ENCODE measurements around the gene KRTAP4-6.
"Not testable (repeated sequence)": the region's sequence is repeated elsewhere in the genome, so short reads cannot be mapped to it uniquely, and the experiment has no call there.

KRTAP4-6 gene

DNA sequence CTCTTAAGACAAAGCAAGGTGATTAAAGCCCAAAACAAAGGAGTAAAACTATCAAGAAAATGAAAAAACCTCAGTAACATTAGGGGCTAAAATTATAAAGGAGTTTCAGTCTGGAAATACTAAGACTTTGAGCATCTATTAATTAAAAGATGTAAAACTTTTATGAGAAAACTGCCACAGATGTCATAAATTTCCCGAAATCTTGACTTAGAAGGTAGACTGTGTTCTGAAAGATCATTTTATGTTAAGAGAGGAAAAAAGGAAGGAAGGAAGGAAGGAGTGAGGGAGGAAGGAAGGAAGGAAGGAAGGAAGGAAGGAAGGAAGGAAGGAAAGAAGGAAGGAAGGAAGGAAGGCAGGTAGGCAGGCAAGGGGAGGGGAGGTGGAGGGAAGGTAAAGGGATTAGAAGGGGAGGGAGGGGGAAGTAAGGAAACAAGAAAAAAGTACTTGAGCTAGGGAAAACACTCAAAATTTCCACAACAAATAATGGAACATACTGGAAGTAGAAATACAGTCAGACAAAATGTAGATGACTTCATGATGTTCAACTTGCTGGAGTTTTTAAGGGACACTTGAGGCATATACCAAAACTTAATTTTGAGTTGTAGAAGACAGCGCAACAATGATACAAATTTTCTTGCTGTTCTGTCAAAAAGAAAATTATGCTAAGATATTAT, 7.3 kb upstream of the KRTAP4-6 start:
- DNase-seq (ENCODE audit: low read depth in 1 of 2, low spot score in 1 of 2) = no peak

DNA sequence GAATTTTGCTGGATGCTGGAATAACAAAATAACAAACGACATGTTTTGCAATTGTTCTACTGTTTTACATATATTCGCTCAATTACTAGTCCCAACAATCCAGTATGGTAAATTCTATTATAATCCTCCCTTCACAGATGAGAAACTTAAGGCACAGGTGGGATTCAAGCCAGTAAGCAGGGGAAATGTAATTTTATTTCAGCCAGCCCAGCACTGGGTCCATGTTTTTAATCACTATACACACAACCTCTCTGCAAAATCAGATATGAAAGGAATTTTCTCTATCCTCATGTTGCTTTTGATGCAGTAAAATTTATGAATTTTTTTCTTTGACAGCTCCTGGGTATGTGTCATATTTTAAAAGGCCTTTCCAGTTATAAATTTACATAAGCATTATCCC, 4.9 kb upstream of the KRTAP4-6 start:
- no peak for DNase-seq (ENCODE audit: low read depth in 1 of 2, low spot score in 1 of 2)

DNA sequence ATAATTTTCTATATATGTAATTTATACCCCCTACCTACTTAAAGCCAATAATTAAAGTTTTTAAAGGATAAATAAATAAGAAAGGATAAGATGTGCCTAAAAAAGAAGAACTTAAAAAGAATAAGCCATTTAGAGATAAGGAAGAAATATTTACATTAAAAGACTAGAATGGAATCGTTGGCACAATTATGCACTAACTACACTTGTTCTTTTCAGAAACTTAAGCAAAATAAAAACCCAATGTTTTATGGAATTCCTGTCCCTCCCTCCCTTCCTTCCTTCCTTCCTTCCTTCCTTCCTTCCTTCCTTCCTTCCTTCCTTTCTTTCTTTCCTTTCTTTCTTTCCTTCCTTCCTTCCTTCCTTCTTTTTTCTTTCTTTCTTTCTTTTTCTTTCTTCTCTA, 4.5 kb upstream of the KRTAP4-6 start:
- DNase-seq (ENCODE audit: low read depth in 1 of 2, low spot score in 1 of 2) = no peak

DNA sequence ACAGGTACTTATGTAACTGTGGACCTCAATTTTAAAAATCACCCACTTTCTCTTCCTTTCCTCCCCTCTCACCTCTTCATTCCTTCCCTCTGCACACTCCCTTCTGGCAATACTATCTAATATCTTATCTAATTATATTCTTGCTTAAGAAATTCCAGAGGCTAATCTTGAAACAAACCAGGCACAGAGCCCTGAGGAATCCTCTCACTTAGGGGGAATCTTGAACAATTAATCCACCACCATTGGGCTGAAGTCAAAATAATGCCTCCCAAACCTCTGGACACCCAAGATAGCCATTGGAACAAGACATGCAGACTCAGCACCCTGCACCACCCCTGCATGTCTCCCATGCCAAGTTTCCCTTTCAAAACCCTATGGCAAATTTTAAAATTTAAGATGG, 1.0 kb upstream of the KRTAP4-6 start:
- no peak for DNase-seq (ENCODE audit: low read depth in 1 of 2, low spot score in 1 of 2)

DNA sequence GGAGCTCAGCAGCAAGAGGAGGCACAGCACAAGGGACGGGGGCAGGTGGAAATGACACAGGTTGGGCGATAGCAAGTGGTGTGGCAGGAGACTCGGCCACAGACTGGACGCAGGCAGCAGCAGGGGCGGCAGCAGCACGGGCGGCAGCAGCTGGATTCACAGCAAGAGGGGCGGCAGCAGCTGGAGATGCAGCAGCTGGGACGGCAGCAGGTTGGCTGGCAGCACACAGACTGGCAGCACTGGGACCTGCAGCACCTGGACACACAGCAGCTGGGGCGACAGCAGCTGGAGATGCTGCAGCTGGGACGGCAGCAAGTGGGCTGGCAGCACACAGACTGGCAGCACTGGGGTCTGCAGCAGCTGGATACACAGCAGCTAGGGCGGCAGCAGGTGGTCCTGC, 479 bp downstream of the KRTAP4-6 start:
- DNase-seq (ENCODE audit: low read depth in 1 of 2, low spot score in 1 of 2) = not testable (repeated sequence)

DNA sequence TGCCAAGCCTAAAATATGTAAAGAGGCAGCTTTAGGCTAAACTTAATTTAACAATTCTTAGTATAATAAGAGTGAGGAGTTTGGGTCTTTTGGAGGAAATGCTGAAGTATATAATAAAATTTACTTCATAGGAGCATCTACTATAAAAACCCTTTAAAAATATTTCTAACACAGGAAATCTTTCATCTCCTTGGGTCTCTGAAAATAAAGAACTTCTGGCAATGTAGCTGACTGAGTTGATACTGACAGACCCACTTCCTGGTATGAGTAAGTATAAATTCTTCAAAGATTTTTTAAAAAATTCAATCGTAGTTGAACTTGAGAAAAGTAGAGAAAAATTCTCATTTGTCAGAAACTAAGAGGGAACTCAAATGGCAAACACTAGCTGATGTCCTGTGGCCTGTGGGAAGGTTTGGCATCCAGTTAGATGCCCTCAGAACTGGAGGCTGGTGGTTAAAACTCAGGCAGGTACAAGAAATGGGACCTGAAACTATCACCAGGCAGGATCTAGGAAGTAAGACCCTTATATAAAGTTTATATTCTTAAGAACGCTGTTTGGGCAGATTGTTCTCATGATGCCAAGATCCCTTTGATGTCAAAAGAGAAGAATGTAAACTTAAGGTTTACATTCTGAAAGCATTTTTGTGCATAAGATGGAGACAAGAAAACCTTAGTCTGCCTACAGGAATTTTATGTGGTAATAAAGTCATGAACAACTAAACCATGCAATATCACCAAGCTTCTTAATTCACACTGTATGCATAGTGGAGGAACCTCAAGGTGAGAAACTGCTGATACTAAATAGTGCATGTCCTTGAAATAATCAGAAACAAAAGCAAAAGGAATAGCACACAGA, 6.2 kb downstream of the KRTAP4-6 start:
- DNase-seq (ENCODE audit: low read depth in 1 of 2, low spot score in 1 of 2) = no peak

DNA sequence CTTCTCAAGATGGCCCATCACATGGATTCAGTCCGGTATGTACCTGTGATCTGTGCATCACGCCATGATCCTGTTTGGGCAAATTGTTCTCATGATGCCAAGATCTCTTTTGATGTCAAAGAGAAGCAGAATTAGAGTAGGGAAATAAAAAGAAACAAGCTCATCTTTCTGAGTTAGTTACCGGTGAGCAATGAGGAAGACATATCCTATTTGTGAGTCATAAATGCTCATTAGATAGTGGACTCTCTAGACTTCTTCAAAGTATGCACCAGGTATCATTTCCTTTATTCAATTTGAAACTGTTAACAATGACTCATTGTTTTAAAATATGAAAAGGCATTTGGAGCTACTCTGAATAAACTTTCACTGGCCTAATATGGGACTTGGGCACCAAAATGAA, 8.4 kb downstream of the KRTAP4-6 start:
- DNase-seq (ENCODE audit: low read depth in 1 of 2, low spot score in 1 of 2) = no peak

DNA sequence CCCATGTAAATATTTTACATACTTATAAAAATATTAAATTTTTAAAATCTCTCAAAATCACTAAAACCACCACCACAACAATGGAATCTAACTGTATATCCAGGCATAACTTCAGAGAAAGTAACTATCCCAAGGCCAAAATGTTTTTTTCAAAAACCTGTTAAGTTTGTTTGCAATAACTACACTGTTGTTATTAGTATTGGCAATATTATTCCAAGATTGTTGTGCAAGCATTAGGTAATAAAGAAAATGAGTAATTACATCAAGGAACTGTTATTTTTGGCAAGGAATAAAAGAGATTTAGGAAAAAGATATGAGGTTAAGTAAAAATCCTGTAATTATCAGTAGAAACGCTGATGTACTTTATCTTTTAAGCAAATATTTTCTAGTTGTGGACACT, 13.0 kb downstream of the KRTAP4-6 start:
- DNase-seq (ENCODE audit: low read depth in 1 of 2, low spot score in 1 of 2) = no peak

DNA sequence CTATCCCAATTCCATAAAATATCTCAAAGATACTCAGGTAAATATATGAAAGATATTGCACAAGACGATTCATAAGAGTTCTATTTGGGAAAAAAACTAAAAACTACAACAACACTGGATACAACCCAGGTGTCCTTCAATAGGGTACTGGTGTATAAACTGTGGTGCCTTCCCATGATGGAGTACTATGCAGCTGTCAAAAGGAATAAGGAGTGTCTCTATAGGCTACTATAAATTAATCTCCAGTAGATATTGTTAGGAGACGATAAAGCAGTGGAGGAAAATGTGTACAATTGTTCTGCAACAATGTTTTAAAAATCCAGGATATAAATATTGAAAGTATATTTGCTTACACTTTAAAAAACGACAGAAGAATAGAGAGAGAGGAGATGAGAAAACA, 13.9 kb downstream of the KRTAP4-6 start:
- no peak for DNase-seq (ENCODE audit: low read depth in 1 of 2, low spot score in 1 of 2)

DNA sequence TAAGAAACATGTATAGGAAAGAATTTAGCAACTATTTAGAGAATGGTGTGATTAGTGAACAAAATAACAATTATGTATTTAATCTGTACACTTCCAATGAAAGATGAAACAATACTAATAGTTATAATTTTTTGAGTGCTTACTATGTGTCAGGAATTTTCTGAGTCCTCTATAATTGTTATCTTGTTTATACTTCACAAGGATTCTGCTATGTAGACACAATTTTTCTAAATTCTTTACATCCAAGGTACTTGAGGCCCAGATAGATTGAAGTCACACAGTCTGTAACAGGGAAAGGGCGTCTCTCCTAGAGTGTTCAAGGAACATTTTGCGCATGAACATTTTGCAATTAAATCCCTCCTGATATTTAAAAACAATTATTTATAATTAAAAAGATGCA, 15.3 kb downstream of the KRTAP4-6 start:
- DNase-seq (ENCODE audit: low read depth in 1 of 2, low spot score in 1 of 2) = no peak

DNA sequence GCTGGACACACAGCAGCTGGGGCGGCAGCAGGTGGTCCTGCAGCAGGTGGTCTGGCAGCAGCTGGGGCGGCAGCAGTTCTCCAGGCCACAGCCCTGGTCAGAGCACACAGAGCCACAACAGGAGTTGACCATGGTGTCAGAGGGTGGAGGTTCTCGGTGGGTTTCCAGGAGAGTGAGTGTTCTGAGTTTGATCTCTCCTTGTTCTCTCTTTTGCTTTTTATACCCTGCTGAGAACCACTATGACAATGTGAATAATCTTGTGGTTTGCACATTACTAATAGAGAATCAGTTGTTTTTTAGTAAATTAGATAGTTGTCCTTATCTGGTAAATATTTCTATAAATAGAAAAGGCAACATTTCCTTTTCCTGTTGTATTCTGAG, 16.4 kb downstream of the KRTAP4-6 start, which contains the start of gene KRTAP4-12:
Gene KRTAP4-12, minus strand, starts transcription at position 192 of the 381 bp plus-strand sequence. Its CDS starts 60 bp downstream, at position 132.
- not testable (repeated sequence) for DNase-seq (ENCODE audit: low read depth in 1 of 2, low spot score in 1 of 2)

DNA sequence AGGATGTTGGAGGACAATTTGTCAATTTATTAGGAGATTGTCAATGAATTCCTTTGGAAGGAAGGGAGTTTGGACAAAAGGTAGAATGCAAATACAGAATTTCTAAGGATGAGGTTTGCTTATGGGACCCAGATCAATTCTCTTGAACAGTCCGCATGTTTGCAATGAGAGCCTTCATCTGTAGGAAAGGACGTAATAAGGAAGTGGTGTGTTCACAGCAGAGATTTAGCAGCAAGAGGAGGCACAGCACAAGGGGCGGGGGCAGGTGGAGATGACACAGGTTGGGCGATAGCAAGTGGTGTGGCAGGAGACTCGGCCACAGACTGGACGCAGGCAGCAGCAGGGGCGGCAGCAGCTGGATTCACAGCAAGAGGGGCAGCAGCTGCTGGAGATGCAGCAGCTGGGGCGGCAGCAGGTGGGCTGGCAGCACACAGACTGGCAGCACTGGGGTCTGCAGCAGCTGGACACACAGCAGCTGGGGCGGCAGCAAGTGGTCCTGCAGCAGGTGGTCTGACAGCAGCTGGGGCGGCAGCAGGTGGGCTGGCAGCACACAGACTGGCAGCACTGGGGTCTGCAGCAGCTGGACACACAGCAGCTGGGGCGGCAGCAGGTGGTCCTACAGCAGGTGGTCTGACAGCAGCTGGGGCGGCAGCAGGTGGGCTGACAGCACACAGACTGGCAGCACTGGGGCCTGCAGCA, 16.9 kb downstream of the KRTAP4-6 start:
- not testable (repeated sequence) for DNase-seq (ENCODE audit: low read depth in 1 of 2, low spot score in 1 of 2)

DNA sequence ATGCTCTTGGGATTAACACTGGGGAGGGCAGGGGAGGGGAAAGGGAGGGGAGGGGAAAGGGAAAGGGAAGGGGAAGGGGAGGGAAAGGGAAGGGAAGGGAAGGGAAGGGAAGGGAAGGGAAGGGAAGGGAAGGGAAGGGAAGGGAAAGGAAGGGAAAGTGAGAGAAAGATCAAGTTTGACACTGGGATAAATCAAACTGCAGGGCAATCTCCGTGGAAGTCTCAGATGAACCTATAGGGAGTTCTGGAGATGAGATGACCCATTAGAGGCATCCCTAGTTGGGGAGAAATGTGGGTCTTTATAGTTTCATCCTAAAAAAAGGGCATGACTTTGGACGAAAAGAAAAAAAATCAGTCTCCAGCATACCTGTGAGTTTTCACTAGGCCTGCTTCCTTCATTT, 18.6 kb downstream of the KRTAP4-6 start:
- DNase-seq (ENCODE audit: low read depth in 1 of 2, low spot score in 1 of 2) = no peak

DNA sequence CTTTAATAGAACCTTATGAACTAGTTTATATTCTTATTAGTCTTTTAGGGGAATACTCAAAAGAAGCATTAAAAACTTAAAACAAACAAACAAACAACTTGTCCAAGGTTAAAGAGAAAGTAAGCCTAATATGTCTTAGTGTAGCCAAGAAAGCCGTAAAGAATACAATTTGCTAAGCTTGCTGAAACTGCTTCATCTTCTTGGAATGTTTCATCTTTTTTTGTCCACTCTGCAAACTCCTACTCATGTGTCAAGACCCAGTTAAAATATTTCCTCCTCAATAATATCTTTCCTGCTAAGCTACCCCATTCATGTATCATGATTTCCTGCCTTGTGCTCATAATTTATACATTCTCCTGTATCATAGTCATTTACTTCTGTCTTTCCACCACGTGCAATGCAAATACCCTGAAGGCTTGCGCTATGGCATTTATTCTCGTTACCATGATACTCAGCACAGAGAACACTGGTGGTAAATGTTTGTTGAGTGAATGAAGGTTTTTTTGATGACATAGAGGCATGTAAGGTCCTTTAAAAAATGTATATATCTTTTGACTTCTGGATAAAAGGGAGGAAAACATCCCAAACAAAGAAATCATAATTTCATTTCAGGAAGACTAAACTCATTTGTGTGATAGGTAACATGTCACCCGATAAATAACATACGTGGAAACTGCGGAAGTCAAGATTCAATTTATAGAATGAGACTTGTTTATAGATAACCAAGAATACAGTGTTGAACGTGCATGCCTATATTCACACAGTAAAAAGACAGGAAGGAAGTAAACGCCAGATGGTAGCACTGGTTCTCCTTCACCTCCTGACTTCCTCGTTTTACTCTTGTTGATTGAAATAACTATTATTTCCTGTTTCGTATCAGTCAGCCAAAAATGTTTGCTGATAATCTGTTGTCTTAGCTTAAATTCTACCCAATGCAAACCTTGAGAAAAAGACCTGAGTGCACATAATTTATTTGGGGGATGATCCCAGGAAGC, 20.4 kb downstream of the KRTAP4-6 start:
- DNase-seq (ENCODE audit: low read depth in 1 of 2, low spot score in 1 of 2) = not testable (repeated sequence)

DNA sequence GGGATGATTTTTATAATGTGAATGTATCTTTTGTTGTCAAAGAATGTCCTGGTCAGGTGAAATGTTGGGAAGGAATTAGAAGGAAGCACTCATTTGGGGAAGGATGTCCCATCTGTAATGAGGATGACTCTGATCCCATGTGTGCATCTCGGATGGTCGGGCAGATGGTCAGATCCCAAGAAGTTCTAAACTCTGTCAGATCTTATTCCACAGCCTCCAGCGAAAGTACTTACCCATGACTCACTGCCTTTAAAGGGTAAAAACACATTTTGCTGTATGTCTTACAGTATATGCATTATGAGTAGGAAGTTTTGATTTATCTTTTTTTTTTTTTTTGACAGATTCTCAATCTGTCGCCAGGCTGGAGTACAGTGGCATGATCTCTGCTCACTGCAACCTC, 21.6 kb downstream of the KRTAP4-6 start:
- DNase-seq (ENCODE audit: low read depth in 1 of 2, low spot score in 1 of 2) = no peak

DNA sequence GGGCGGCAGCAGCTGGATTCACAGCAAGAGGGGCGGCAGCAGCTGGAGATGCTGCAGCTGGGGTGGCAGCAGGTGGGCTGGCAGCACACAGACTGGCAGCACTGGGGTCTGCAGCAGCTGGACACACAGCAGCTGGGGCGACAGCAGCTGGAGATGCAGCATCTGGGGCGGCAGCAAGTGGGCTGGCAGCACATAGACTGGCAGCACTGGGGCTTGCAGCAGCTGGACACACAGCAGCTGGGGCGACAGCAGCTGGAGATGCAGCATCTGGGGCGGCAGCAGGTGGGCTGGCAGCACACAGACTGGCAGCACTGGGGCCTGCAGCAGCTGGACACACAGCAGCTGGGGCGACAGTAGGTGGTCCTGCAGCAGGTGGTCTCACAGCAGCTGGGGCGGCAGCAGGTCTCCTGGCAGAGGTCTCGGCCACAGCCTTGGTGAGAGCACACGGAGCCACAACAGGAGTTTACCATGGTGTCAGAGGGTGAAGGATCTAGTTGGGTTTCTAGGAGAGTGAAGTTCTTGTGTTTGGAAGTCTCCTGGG, 22.4 kb downstream of the KRTAP4-6 start, which contains the start of gene KRTAP4-11:
Gene KRTAP4-11, minus strand, starts transcription at position 528 of the 541 bp plus-strand sequence. Its CDS starts 58 bp downstream, at position 470.
- DNase-seq (ENCODE audit: low read depth in 1 of 2, low spot score in 1 of 2) = not testable (repeated sequence)

DNA sequence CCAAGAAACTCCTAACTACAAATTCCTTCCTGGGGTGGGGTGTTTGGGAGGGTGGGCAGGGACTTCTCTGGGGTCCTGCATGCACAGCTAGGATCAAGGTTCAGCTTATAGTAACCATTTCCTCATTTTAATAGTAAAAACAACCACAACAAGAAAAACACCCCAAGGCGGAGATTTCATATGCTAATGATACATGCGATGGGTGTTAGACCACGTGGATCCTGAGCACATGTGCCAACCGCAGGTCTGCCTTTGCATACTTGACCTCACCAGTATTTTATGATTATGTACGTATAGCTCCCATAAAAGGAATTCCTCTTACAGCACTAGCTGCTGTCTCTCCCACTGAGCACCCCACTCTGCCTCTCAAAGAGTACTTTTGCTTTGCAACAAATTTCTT, 24.0 kb downstream of the KRTAP4-6 start:
- no peak for DNase-seq (ENCODE audit: low read depth in 1 of 2, low spot score in 1 of 2)

DNA sequence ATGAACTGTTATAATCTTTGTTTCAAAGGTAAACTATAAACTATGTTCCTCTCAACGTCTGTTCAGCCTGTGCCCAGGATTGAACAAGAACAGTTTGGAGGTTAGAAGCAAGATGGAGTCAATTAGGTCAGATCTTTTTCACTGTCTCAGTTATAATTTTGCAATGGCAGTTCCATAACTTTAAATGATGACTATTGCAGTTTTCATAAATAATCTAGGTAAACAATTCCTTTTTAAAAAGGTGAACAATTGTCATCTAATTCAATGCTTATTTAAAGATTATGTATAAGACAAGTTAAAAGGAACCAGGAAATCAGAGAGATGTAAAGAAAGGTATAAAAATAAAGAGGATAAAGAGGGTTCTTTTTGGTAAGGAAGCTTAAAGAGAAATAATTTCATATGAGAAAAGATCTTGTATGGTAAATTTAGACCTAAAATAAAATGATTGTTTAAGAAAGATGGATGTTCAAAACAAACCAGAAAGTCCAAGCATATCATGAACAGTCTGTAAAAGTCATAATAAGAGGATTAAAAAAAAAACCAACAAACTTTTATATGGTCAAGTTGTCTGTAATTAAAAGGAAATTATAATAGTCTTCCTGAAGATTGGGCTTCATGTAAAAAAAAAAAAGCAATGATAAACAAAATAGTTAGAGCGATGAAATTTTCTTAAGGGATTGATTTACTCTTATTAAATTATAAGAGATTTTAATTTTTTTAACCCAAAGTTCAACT, 29.0 kb downstream of the KRTAP4-6 start:
- no peak for DNase-seq (ENCODE audit: low read depth in 1 of 2, low spot score in 1 of 2)

DNA sequence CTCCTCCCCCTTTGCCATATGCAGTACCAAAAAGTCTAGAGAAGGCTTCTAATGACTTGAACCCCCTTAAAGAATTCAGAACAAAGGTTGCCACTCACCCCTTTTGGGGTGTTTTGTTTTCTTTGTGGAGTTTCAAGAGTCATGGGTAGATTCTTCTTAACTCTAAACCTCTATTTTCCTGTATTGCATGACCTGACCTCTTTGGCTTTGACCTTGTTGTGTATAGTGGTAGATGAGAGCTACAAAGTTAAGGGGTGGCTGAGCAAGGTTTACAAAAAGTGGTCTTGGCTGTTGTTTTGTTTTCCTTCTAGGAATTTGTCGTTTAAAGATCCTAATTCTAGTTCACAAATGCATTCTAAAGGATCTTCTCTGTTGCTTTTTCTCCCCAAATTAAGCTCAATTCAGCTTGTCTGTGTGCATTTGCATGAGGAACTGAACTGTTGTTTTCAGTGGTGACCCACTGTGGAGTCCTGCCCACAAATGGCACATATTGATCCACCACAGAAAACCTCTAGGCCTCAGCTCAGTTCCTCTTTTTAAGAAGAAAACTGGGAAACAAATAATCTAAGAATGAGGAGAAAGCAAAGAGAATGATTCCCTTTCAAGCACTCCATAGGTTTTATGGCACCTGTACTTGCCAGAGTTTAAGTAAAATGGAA, 31.5 kb downstream of the KRTAP4-6 start:
- DNase-seq (ENCODE audit: low read depth in 1 of 2, low spot score in 1 of 2) = not testable (repeated sequence)
